ENCODE results near the gene VPS26C. TPM values are rescaled to one million over a fixed set of nuclear protein-coding genes. Genes with fewer than 3 reads are reported as not detected.

Gene VPS26C
- total and polyA plus RNA-seq, 2 of the 13 experiments (the other 11 are each of a cell fraction or from before 2014, with no cell fraction given), result 30.3 to 39.7 TPM

DNA sequence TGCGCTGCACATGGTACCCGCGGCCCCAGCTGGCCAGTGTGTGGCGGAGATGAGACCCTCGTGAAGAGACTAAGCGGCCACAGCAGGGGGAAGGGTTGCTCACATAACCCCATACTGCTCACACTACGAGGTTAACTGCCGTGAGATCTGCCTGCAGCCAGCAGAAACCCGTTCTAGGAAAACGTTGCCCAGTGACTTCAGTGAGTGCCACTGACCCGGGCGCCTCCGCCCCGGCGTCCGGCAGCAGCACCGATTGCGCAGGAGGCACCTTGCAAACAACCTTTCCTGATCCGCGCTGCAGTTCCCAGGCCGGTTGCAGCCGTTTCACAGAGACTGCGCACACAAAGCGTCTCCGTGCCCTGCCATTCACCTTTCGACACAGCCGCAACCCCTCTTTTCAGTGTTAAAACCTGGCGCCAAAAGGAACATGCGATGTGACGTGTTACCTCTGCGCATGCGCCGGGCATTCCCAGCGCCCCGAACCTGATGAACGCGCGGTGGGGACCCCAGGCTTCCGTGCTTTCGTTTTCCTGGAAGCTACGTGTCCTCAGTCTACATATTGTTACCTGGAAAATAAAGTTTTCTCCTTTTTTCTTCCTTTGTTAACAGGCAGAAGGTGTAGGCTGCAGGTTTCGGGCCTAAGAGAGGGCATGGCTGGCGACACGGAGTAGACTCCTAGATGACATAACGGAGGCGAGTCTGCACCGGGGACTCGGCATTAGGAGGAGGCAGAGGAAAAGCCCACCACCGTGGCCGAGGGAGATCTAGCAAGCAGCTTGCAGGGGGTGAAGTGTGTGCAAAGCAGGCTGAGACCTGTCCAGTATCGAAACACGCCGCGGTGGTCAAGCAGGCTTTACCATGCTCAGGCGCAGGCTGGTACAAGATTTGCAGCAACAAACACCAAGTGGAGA is 8.9 kb downstream of the VPS26C start (continued):
- peak; percentile 28; the same call in 1 of the 2 replicates for TF ChIP-seq PRDM15 (CRISPR knock-in tag; IDR thresholded peaks at IDR 0.05)
- TF ChIP-seq ZSCAN29 (CRISPR knock-in tag; conservative IDR thresholded peaks at IDR 0.05), result 0 out of 2 replicates have a peak, but pooled peaks have one; percentile 41
- 0 out of 2 replicates have a peak, but pooled peaks have one; percentile 65 for TF ChIP-seq ZNF567 (CRISPR knock-in tag; IDR thresholded peaks at IDR 0.05; ENCODE audit: borderline replicate concordance)
- peak; percentile 71 for TF ChIP-seq ZNF350 (CRISPR knock-in tag; IDR thresholded peaks at IDR 0.05; ENCODE audit: borderline replicate concordance, low read depth)
- TF ChIP-seq RFXAP (CRISPR knock-in tag; IDR thresholded peaks at IDR 0.05; ENCODE audit: borderline replicate concordance), result 0 out of 2 replicates have a peak, but pooled peaks have one; percentile 44
- peak; percentile 86 for TF ChIP-seq RARA (CRISPR knock-in tag; IDR thresholded peaks at IDR 0.05)
- TF ChIP-seq YY1 (IDR thresholded peaks at IDR 0.05; ENCODE audit: insufficient read depth, insufficient replicate concordance, low read depth, low read length), result peak; percentile 39
- TF ChIP-seq ZNF883 (CRISPR knock-in tag; IDR thresholded peaks at IDR 0.05; ENCODE audit: not compliant biosample characterization), result peak; percentile 54
- TF ChIP-seq HNRNPLL (IDR thresholded peaks at IDR 0.05; ENCODE audit: low read depth, low read length, poor library complexity, severe bottlenecking), result peak; percentile 82
- 0 out of 2 replicates have a peak, but pooled peaks have one; percentile 34 for TF ChIP-seq ZNF629 (CRISPR knock-in tag; conservative IDR thresholded peaks at IDR 0.05)
- no peak for TF ChIP-seq ZNF609 (CRISPR knock-in tag; IDR thresholded peaks at IDR 0.05; ENCODE audit: borderline replicate concordance)
- TF ChIP-seq HCFC1 (IDR thresholded peaks at IDR 0.05; ENCODE audit: low read depth, low read length), result no peak
- TF ChIP-seq, protein P1, sequence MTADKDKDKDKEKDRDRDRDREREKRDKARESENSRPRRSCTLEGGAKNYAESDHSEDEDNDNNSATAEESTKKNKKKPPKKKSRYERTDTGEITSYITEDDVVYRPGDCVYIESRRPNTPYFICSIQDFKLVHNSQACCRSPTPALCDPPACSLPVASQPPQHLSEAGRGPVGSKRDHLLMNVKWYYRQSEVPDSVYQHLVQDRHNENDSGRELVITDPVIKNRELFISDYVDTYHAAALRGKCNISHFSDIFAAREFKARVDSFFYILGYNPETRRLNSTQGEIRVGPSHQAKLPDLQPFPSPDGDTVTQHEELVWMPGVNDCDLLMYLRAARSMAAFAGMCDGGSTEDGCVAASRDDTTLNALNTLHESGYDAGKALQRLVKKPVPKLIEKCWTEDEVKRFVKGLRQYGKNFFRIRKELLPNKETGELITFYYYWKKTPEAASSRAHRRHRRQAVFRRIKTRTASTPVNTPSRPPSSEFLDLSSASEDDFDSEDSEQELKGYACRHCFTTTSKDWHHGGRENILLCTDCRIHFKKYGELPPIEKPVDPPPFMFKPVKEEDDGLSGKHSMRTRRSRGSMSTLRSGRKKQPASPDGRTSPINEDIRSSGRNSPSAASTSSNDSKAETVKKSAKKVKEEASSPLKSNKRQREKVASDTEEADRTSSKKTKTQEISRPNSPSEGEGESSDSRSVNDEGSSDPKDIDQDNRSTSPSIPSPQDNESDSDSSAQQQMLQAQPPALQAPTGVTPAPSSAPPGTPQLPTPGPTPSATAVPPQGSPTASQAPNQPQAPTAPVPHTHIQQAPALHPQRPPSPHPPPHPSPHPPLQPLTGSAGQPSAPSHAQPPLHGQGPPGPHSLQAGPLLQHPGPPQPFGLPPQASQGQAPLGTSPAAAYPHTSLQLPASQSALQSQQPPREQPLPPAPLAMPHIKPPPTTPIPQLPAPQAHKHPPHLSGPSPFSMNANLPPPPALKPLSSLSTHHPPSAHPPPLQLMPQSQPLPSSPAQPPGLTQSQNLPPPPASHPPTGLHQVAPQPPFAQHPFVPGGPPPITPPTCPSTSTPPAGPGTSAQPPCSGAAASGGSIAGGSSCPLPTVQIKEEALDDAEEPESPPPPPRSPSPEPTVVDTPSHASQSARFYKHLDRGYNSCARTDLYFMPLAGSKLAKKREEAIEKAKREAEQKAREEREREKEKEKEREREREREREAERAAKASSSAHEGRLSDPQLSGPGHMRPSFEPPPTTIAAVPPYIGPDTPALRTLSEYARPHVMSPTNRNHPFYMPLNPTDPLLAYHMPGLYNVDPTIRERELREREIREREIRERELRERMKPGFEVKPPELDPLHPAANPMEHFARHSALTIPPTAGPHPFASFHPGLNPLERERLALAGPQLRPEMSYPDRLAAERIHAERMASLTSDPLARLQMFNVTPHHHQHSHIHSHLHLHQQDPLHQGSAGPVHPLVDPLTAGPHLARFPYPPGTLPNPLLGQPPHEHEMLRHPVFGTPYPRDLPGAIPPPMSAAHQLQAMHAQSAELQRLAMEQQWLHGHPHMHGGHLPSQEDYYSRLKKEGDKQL (CRISPR knock-in tag; IDR thresholded peaks at IDR 0.05; ENCODE audit: low read depth), result no peak

Data from HepG2 (cell line).